C4-2B (cell line): ENCODE data around the gene ABCC8.

Experiments used
- ZFX ChIP-seq: fragments of 450-650 bp; IDR thresholded peaks from 2 replicates; pipeline ENCODE4 v1.6.1; 2017
- TF ChIP-seq, protein P1 (sequence below): fragments of 450-650 bp; conservative IDR thresholded peaks from 2 replicates; pipeline ENCODE4 v1.5.1; 2017; ENCODE audit warnings: mild to moderate bottlenecking

DNA sequence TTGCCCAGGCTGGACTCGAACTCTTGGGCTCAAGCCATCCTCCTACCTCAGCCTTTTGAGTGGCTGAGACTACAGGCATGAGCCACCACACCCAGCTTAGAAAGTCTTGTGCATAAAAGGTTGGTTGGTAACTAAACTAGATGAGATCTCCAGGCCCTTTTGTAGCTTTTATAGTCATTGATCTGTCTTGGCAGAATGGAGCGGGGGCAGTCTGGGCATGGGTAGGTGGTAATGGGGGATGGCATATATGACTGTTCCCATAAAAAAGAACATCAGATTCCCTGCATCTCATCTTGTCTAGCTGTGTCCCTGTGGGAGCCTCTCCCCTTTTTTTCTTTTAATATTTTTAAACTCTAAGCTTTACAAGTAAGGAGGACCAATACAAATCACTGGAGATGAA lies 30.2 kb downstream of the ABCC8 start:
- TF ChIP-seq, protein P1, sequence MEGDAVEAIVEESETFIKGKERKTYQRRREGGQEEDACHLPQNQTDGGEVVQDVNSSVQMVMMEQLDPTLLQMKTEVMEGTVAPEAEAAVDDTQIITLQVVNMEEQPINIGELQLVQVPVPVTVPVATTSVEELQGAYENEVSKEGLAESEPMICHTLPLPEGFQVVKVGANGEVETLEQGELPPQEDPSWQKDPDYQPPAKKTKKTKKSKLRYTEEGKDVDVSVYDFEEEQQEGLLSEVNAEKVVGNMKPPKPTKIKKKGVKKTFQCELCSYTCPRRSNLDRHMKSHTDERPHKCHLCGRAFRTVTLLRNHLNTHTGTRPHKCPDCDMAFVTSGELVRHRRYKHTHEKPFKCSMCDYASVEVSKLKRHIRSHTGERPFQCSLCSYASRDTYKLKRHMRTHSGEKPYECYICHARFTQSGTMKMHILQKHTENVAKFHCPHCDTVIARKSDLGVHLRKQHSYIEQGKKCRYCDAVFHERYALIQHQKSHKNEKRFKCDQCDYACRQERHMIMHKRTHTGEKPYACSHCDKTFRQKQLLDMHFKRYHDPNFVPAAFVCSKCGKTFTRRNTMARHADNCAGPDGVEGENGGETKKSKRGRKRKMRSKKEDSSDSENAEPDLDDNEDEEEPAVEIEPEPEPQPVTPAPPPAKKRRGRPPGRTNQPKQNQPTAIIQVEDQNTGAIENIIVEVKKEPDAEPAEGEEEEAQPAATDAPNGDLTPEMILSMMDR, result no peak
- TF ChIP-seq ZFX, result no peak
